Bronchial epithelial cell (primary cell): Measurements from ENCODE around the gene TMCO4. TPM values are rescaled to one million over a fixed set of nuclear protein-coding genes. Genes with fewer than 3 reads are reported as not detected.
"Not testable (repeated sequence)": the region's sequence is repeated elsewhere in the genome, so short reads cannot be mapped to it uniquely, and the experiment has no call there.

Experiments
- DNase-seq: peaks from one replicate; pipeline ENCODE4 v3.0.0-alpha.2; 2010; ENCODE audit warnings: low read depth
- FAIRE-seq: peaks from 2 replicates; lab custom pipeline; 2011; peaks lifted over from hg19 to GRCh38; lab: Jason Lieb, UNC
- H3K27me3 ChIP-seq: 2 replicates; pipeline ENCODE4 v1.5.1; 2011; ENCODE audit warnings: low read length; ENCODE audit not compliant: control insufficient read depth, insufficient read depth
- H3K36me3 ChIP-seq: 2 replicates; pipeline ENCODE4 v1.5.1; 2011; ENCODE audit warnings: low read length; ENCODE audit not compliant: control insufficient read depth, insufficient read depth
- H3K4me3 ChIP-seq: 2 replicates; pipeline ENCODE4 v1.5.1; 2011; ENCODE audit warnings: mild to moderate bottlenecking, low read depth, low read length, control low read depth
- total RNA-seq: library from RNA; depleted of rRNA; stranded (reverse); fragments of >200 nt; gene quantifications from 2 replicates; pipeline ENCODE4 v1.2.1, GENCODE V29; 2014
- TF ChIP-seq, protein P1 (sequence below): IDR thresholded peaks from 2 replicates; pipeline ENCODE4 v1.5.1; 2011; ENCODE audit warnings: mild to moderate bottlenecking, moderate library complexity, low read length, control low read depth, inconsistent platforms; ENCODE audit not compliant: insufficient read depth, severe bottlenecking

The TMCO4 gene
- total RNA-seq: 2.6 and 5.9 TPM in 2 replicates

DNA sequence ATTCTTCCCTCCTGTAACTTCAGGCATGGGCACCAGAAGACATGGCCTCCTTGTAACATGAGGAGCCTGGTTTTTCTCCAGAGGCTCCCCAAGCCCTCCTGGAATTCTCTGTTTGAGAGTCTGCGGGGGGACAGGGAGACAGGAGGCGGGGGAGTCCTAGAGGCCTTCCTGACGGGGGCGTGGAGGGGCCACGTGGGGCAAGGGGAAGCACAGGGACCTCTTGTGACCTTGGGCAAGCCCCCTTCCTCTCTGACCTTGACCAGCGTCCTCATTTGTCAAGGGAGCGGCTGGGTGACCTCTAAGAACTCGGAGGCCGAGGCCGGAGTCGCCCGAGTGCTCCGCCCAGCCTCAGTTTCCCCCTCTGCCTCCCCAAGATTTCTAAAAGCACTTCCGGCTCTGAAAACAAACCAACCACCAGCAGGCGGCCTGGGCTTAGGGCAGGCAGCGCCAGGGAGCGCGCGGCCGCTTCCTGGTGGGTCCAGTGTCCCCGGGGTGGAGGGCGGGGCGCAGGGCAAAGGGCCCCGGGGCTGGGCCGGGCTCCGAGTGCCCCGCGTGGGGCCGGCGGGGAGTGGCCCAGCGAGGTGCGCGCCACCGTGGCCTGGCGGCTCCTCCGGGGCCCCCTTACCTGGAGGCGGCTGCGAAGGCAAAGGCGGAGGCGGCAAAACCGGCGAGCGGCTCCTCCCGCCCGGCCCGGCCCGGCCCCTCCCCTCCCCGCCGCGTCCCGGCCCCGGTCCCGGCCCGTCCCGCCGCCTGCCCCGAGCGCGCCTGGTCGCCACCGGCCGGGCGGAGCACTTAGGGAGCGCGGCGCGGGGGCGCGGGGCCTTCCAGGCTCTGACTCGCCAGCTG is at the start of gene TMCO4:
TMCO4 (minus strand) TSS at position 687 of the 846 bp plus-strand sequence. CDS start 19,158 bp downstream, outside the sequence.
- no peak for FAIRE-seq
- Histone ChIP-seq H3K4me3 (peak within 1 kb of the TSS; percentile 59), H3K36me3 (peaks cover 2% of the 10 kb centered on the region), H3K27me3 (peaks cover 2% of the 10 kb centered on the region)
- DNase-seq: peak; percentile 14
- TF ChIP-seq, protein P1, sequence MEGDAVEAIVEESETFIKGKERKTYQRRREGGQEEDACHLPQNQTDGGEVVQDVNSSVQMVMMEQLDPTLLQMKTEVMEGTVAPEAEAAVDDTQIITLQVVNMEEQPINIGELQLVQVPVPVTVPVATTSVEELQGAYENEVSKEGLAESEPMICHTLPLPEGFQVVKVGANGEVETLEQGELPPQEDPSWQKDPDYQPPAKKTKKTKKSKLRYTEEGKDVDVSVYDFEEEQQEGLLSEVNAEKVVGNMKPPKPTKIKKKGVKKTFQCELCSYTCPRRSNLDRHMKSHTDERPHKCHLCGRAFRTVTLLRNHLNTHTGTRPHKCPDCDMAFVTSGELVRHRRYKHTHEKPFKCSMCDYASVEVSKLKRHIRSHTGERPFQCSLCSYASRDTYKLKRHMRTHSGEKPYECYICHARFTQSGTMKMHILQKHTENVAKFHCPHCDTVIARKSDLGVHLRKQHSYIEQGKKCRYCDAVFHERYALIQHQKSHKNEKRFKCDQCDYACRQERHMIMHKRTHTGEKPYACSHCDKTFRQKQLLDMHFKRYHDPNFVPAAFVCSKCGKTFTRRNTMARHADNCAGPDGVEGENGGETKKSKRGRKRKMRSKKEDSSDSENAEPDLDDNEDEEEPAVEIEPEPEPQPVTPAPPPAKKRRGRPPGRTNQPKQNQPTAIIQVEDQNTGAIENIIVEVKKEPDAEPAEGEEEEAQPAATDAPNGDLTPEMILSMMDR: peak; percentile 45

DNA sequence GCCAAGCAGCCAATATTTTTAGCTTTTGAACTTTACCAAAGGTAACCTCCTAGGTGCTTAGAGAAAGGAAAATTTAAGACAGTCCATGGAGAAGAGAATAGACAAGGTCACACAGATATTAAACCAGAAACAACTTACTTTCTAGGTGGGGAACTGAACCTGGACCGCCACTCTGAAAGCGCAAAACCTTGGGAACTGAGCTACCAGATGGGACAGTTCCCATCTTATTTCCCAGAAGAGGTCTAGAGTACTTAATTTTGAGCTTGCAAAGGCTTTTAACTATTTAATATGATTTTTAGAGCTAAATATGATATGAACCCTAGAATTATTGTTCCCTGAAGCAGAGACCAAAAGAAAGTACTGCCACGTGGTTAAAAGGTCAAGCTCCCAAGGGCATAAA is 49.6 kb upstream of the TMCO4 start:
- H3K36me3 ChIP-seq, DNase-seq: not testable (repeated sequence)

DNA sequence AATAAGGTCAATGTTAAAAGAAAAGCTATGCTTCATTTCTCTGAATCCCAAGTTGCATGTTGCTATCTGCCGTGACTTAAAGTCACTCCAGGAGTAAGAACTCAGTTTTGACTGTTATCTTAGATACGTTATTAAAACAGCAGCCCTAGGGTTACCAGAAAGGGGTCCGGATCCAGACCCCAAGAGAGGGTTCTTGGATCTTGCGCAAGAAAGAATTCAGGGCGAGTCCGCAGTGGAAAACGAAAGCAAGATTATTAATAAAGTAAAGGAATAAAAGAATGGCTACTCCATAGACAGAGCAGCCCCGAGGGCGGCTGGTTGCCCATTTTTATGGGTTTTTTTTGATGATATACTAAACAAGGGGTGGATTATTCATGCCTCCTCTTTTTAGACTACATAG is 47.6 kb upstream of the TMCO4 start:
- not testable (repeated sequence) for DNase-seq, H3K4me3 ChIP-seq, H3K27me3 ChIP-seq, FAIRE-seq, H3K36me3 ChIP-seq

More for the DNA sequence above, 49.6 kb upstream of the TMCO4 start:
- H3K4me3 ChIP-seq, FAIRE-seq, H3K27me3 ChIP-seq: not testable (repeated sequence)

DNA sequence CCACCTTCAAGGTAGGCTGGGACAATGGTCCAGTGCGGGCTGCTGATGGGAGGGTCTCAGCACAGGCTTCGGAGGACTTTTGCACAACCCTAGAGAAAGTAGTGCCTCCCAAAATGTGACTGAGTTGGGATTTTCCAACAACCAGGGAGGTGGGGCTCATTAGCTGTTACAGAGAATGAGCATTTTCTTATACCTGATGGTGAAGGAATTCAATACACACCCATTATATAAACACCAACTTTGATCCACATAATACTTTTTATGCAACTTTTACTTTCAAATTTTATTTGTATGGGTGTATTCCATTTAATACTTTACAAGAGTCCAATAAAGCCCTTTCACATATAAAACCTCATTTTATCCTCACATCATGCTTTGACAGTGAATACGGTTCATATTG is 46.6 kb upstream of the TMCO4 start:
- FAIRE-seq (no peak), DNase-seq (no peak)
- TF ChIP-seq, protein P1: no peak
- H3K36me3 ChIP-seq: no peaks in the 10 kb centered on the region
- H3K4me3 ChIP-seq: no peak overlapping the region
- peaks cover 2% of the 10 kb centered on the region for H3K27me3 ChIP-seq

DNA sequence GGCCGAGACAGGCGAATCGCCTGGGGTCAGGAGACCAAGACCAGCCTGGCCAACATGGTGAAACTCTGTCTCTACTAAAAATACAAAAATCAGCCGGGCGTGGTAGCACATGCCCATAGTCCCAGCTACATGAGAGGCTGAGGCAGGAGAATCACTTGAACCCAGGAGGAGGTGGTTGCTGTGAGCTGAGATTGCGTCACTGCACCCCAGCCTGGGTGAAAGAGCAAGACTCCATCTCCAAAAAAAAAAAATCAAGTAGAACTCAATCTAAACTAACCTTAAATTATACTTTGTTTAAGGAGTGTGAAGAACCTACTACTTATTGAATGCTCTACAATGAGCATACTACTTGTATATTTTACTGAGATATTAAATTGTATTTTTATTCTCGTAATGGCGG is 45.8 kb upstream of the TMCO4 start:
- TF ChIP-seq, protein P1: no peak
- FAIRE-seq (no peak), DNase-seq (no peak)
- no peaks in the 10 kb centered on the region for H3K36me3 ChIP-seq
- no peak overlapping the region for H3K4me3 ChIP-seq
- peaks cover 2% of the 10 kb centered on the region for H3K27me3 ChIP-seq

DNA sequence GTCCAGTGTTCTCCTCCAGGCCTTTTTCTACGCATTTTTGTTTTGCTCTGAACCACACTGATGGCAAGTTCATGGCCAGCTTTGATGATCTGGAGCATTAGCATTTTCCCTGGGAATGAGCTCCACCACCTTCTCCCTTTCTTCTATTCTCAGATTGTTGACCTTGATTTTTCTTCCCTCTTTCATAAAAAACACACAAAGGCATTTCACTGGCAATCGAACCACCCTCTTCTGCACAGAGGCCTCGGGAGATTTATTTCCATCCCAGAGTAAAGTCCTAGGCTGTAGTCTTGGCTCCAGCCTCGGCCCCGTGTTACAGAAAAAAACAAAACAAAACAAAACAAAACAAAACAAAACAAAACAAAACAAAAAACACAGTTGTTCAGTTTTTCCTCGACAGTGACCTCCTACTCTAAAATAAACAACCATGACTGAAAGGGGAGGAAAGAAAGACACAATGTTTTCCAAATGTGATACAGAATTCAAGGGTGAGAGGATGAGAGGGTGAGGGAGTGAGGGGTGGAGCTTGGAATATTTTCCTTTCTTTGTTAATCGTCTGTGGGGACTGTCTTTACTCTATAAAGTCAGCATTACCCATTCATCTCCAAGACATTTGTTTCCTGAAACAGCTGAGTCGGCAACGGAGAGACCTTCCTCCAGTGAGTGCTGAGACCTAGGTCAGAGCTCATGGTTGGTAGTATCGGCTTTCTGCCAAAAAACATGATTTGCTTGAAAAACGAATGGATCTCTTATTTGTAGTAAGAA is 45.2 kb upstream of the TMCO4 start:
- Histone ChIP-seq H3K27me3 (peaks cover 2% of the 10 kb centered on the region), H3K4me3 (no peak overlapping the region), H3K36me3 (no peaks in the 10 kb centered on the region)
- TF ChIP-seq, protein P1: no peak
- FAIRE-seq (no peak), DNase-seq (no peak)
